Right lobe of liver (tissue), 6 donors: ENCODE data around the gene ARL6IP5. TPM values are rescaled to one million over a fixed set of nuclear protein-coding genes. Genes with fewer than 3 reads are reported as not detected.

Experiments used
- ATAC-seq, 4 donors: fragments of 200-7000 bp; cut with Tn5 transposase; one replicate each; pipeline ENCODE4 v1.9.1; 2020; ENCODE audit warnings: mild to moderate bottlenecking in 4 of 4, moderate library complexity in 4 of 4
- DNase-seq, 3 donors: peaks; one replicate each; pipeline ENCODE4 v3.0.0-alpha.2; 2020
- H3K27ac ChIP-seq, 3 donors: fragments of 200-600 bp; one replicate each; pipeline ENCODE4 v1.8.0; 2022
- H3K27me3 ChIP-seq, 2 donors: fragments of 200-600 bp; one replicate each; pipeline ENCODE4 v1.8.0; 2022
- H3K36me3 ChIP-seq, 4 donors: fragments of 200-600 bp; sonication (generic) in 1 of 4; one replicate each; pipeline versions ENCODE4 v1.5.1 to v1.8.0; 2017 to 2022; ENCODE audit warnings: control low read depth in 1 of 4
- H3K4me1 ChIP-seq, 4 donors: fragments of 200-600 bp; sonication (generic) in 1 of 4; one replicate each; pipeline versions ENCODE4 v1.5.1 to v1.8.0; 2017 to 2022; ENCODE audit warnings: control low read depth in 1 of 4
- H3K4me3 ChIP-seq, 3 donors: fragments of 200-600 bp; one replicate each; pipeline ENCODE4 v1.8.0; 2022
- H3K9me3 ChIP-seq, 4 donors: fragments of 200-600 bp; sonication (generic) in 1 of 4; one replicate each; pipeline versions ENCODE4 v1.5.1 to v1.8.0; 2017 to 2022; ENCODE audit warnings: control low read depth in 1 of 4
- POLR2A ChIP-seq: fragments of 450-650 bp; IDR thresholded peaks from one replicate; pipeline ENCODE4 v1.6.1; 2017; ENCODE audit warnings: antibody characterized with exemption, mild to moderate bottlenecking
- WGBS: methylation state at CpG from one replicate; pipeline ENCODE4 v1.1.6; 2018; ENCODE audit warnings: low coverage, low lambda C conversion rate; ENCODE audit not compliant: insufficient coverage; ENCODE audit errors: missing lambda C conversion rate; 5-methylcytosine and 5-hydroxymethylcytosine counted together
- intact Hi-C, 2 donors: fragments of 100-400 bp; cut with DNase I; formaldehyde crosslinking; loops; one replicate each; pipeline versions ENCODE4 v1.11.2 to v1.14.1; 2022
- total RNA-seq, 6 experiments: library from RNA; depleted of rRNA in 2 of 6; stranded (reverse); fragments of >200 nt in 2 of 6; fragmentation: NEBNext Ultra II Directional in 3 of 6; extraction: Animal tissue kit (Norgen Biotek cat#: 25700) in 3 of 6; gene quantifications; one replicate each; pipeline versions ENCODE4 v1.1.0 to v1.2.4, GENCODE V29; 2016 to 2023
- TF ChIP-seq, protein P1 (sequence below), 4 donors: fragments of 200-600 bp in 3 of 4; fragments of 450-650 bp in 1 of 4; IDR thresholded peaks; one replicate each; pipeline versions ENCODE4 v1.5.1 to v1.8.0; 2016 to 2022; ENCODE audit warnings: antibody characterized with exemption in 4 of 4, mild to moderate bottlenecking in 2 of 4
- donor health status: DM: no; HTN: yes; CAD: no.
- donor health status: DM: no; HTN: no; CAD: no.
- donor health status: DM: no; HTN: no; CAD: no.
- donor health status: DM: no; HTN: yes; CAD: no.
- donor health status: DM: no; HTN: yes; CAD: no.

The ARL6IP5 gene
- total RNA-seq, 6 experiments from 2014 or later = 25.6 to 48.8 (median 36.3) TPM

- 89% methylated on average over 4 of the region's 4 CpGs for WGBS
- no peak overlapping the region for H3K27ac ChIP-seq
- intact Hi-C loops = no loop called here
- no peaks in the 10 kb centered on the region for H3K27me3 ChIP-seq
- ATAC-seq (no peak), DNase-seq (no peak)
- no peaks in the 10 kb centered on the region for H3K9me3 ChIP-seq
- peaks cover 0 to 35% (median 4%) of the 10 kb centered on the region in 4 donors for H3K36me3 ChIP-seq
- TF ChIP-seq, protein P1, sequence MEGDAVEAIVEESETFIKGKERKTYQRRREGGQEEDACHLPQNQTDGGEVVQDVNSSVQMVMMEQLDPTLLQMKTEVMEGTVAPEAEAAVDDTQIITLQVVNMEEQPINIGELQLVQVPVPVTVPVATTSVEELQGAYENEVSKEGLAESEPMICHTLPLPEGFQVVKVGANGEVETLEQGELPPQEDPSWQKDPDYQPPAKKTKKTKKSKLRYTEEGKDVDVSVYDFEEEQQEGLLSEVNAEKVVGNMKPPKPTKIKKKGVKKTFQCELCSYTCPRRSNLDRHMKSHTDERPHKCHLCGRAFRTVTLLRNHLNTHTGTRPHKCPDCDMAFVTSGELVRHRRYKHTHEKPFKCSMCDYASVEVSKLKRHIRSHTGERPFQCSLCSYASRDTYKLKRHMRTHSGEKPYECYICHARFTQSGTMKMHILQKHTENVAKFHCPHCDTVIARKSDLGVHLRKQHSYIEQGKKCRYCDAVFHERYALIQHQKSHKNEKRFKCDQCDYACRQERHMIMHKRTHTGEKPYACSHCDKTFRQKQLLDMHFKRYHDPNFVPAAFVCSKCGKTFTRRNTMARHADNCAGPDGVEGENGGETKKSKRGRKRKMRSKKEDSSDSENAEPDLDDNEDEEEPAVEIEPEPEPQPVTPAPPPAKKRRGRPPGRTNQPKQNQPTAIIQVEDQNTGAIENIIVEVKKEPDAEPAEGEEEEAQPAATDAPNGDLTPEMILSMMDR (IDR thresholded peaks at IDR 0.05) = no peak
- TF ChIP-seq POLR2A = no peak
- H3K4me1 ChIP-seq = peaks cover 0 to 4% (median 0%) of the 10 kb centered on the region in 4 donors
- no peak overlapping the region for H3K4me3 ChIP-seq
Measured at GRCh38 chr3:69099576-69099975, 14.8 kb downstream of the ARL6IP5 start.

DNA sequence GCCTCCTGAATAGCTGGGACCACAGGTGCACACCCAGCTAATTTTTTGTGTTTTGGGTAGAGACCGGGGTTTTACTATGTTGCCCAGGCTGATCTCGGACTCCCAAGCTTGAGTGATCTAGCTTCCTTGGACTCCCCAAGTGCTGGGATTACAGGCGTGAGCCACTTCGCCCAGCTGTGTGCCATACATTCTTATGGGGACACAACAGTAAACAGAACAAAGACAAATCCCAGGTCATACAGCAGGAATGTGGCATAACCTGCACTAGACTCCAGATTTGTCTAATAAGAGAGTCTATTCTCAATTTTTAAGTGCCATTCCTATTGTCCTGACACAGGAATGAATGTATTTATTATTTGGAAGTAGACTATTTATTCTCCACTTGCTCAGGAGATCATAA is 17.6 kb downstream of the ARL6IP5 start:
- H3K9me3 ChIP-seq = no peaks in the 10 kb centered on the region
- H3K36me3 ChIP-seq = peaks cover 0 to 47% (median 4%) of the 10 kb centered on the region in 4 donors
- no peaks in the 10 kb centered on the region for H3K27me3 ChIP-seq
- DNase-seq (no peak), ATAC-seq (no peak)
- TF ChIP-seq POLR2A = no peak
- TF ChIP-seq, protein P1 (IDR thresholded peaks at IDR 0.05) = no peak
- H3K4me3 ChIP-seq = no peak overlapping the region
- H3K4me1 ChIP-seq = peaks cover 0 to 4% (median 0%) of the 10 kb centered on the region in 4 donors
- H3K27ac ChIP-seq = no peak overlapping the region
- WGBS = 95% methylated on average over 2 of the region's 4 CpGs
- intact Hi-C loops = no loop called here

DNA sequence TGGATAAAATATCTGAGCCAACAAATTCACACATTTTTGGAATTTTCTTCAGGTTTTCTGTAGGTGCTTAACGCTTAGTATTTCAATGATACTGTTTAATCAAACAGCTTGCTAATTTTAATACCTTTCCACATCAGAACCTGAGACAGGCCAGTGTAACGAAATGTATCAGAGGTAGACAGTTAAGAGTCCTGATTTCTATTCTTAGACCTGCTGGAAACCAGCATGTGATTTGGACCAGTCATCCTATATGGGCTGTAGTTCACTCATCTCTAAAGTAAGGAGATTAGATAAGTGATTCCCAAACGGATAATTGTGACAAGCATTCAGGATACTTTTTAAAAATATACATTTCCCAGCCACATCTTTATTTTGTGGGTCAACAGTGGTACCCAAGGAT is 18.4 kb downstream of the ARL6IP5 start:
- DNase-seq (no peak), ATAC-seq (no peak)
- Histone ChIP-seq H3K27me3 (no peaks in the 10 kb centered on the region), H3K27ac (no peak overlapping the region), H3K36me3 (peaks cover 0 to 47% (median 4%) of the 10 kb centered on the region in 4 donors), H3K4me3 (no peak overlapping the region), H3K9me3 (no peaks in the 10 kb centered on the region), H3K4me1 (peaks cover 0 to 4% (median 0%) of the 10 kb centered on the region in 4 donors)
- intact Hi-C loops = no loop called here
- 89% methylated on average over 3 of the region's 3 CpGs for WGBS
- no peak for TF ChIP-seq POLR2A
- TF ChIP-seq, protein P1 (IDR thresholded peaks at IDR 0.05) = no peak

GRCh38 chr3:69104586-69104985 is 19.8 kb downstream of the ARL6IP5 start:
- intact Hi-C loops = no loop called here
- Histone ChIP-seq H3K27me3 (no peaks in the 10 kb centered on the region), H3K36me3 (peaks cover 0 to 47% (median 4%) of the 10 kb centered on the region in 4 donors), H3K27ac (no peak overlapping the region), H3K4me1 (peaks cover 0 to 4% (median 0%) of the 10 kb centered on the region in 4 donors), H3K4me3 (no peak overlapping the region), H3K9me3 (no peaks in the 10 kb centered on the region)
- 77% methylated on average over 6 of the region's 8 CpGs for WGBS
- TF ChIP-seq, protein P1 (IDR thresholded peaks at IDR 0.05) = no peak
- no peak for TF ChIP-seq POLR2A
- no peak for DNase-seq
- ATAC-seq = no peak

- DNase-seq = no peak
- Histone ChIP-seq H3K4me3 (no peak overlapping the region), H3K36me3 (peaks cover 0 to 43% (median 4%) of the 10 kb centered on the region in 4 donors), H3K4me1 (peaks cover 0 to 2% (median 0%) of the 10 kb centered on the region in 4 donors), H3K9me3 (no peaks in the 10 kb centered on the region), H3K27ac (no peak overlapping the region), H3K27me3 (no peaks in the 10 kb centered on the region)
- TF ChIP-seq, protein P1 (IDR thresholded peaks at IDR 0.05) = no peak
- TF ChIP-seq POLR2A = no peak
- intact Hi-C loops = no loop called here
- peak in 1 of 4 donors; percentile 16 for ATAC-seq
- 46% methylated on average over 3 of the region's 3 CpGs for WGBS
Measured at GRCh38 chr3:69105320-69105719, 20.6 kb downstream of the ARL6IP5 start.
